HL-60 (cell line): ENCODE data around the gene PRTN3.
A peak's percentile ranks its signal among the peaks of the same experiment; 100 is the strongest.

Experiments
- DNase-seq, 2 experiments: peaks; one replicate each; pipeline ENCODE4 v3.0.0-alpha.2; 2010 to 2020; ENCODE audit warnings: low read depth in 1 of 2, low spot score in 1 of 2
- H3K27ac ChIP-seq: fragments of 250-450 bp; sonication (Bioruptor Pico); replicated peaks from 2 replicates; pipeline ENCODE4 v1.5.1; 2020; ENCODE audit warnings: mild to moderate bottlenecking, moderate library complexity
- H3K27me3 ChIP-seq: fragments of 250-450 bp; sonication (Bioruptor Pico); 2 replicates; pipeline ENCODE4 v1.5.1; 2021; ENCODE audit warnings: mild to moderate bottlenecking, moderate library complexity; ENCODE audit not compliant: insufficient read depth, poor library complexity, severe bottlenecking
- H3K4me3 ChIP-seq: replicated peaks from 2 replicates; pipeline ENCODE4 v1.5.1; 2011; ENCODE audit warnings: mild to moderate bottlenecking, control low read depth, low read length; ENCODE audit not compliant: insufficient read depth
- CTCF ChIP-seq: IDR thresholded peaks from one replicate; pipeline ENCODE4 v1.5.1; 2011; ENCODE audit warnings: low read length, control low read depth, inconsistent platforms; ENCODE audit not compliant: insufficient read depth
- GABPA ChIP-seq: IDR thresholded peaks from 2 replicates; pipeline ENCODE4 v1.6.1; 2012; ENCODE audit warnings: low read depth
- POLR2AphosphoS5 ChIP-seq: IDR thresholded peaks from 2 replicates; pipeline ENCODE4 v1.6.1; 2012; ENCODE audit warnings: low read depth
- REST ChIP-seq: IDR thresholded peaks from 2 replicates; pipeline ENCODE4 v1.6.1; 2012; ENCODE audit warnings: low read depth; ENCODE audit not compliant: insufficient replicate concordance
- SPI1 ChIP-seq: IDR thresholded peaks from 2 replicates; pipeline ENCODE4 v1.6.1; 2012; ENCODE audit warnings: low read depth, mild to moderate bottlenecking, borderline replicate concordance

Gene PRTN3

DNA sequence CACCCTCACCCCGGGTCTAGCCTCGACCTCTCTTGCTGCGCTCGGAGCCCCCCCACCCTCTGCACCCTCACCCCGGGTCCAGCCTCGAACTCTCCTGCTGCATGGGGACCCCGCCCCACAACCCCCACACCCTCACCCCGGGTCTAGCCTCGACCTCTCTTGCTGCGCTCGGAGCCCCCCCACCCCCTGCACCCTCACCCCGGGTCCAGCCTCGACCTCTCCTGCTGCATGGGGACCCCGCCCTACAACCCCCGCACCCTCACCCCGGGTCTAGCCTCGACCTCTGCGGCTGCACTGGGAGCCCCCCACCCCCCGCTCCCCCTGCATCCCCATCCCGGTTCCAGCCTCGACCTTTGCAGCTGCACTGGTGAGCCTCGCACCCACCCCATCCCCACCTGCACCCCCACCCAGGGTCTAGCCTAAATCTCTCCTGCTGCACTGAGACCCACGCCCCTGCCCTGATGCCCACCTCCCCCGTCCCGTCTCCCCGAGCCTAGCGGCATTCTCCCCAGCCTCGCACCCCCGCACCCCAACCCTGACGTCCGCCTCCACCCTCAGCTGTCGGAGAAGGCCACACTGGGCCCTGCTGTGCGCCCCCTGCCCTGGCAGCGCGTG is 20.4 kb downstream of the PRTN3 start:
- Histone ChIP-seq H3K27ac (peak overlapping the region; percentile 27; the same call in 1 of the 2 replicates), H3K4me3 (peak overlapping the region; percentile 60), H3K27me3 (no peaks in the 10 kb centered on the region)
- no peak for DNase-seq
- TF ChIP-seq CTCF (no peak), REST (no peak), SPI1 (no peak), POLR2AphosphoS5 (no peak), GABPA (no peak)

- peak; percentile 72 to 85 for DNase-seq
- peak overlapping the region; percentile 27; the same call in 1 of the 2 replicates for H3K27ac ChIP-seq
Measured at GRCh38 chr19:861756-862580, 21.2 kb downstream of the PRTN3 start.

More at GRCh38 chr19:861756-862580, 21.2 kb downstream of the PRTN3 start:
- Histone ChIP-seq H3K4me3 (peak overlapping the region; percentile 60), H3K27me3 (no peaks in the 10 kb centered on the region)
- TF ChIP-seq POLR2AphosphoS5 = no peak
- TF ChIP-seq REST = no peak
- no peak for TF ChIP-seq CTCF
- TF ChIP-seq GABPA = no peak
